MM.1S (cell line): ENCODE measurements around the gene ENOPH1.

Source experiments
- EZH2 ChIP-seq: fragments of 300-600 bp; sonication (generic); optimal IDR thresholded peaks from 2 replicates; pipeline ENCODE3; 2017; ENCODE audit warnings: low read depth, mild to moderate bottlenecking, antibody characterized with exemption, low read length, mixed read lengths
- EZH2phosphoT487 ChIP-seq: fragments of 300-600 bp; sonication (generic); IDR thresholded peaks from 2 replicates; pipeline ENCODE4 v1.6.1; 2018; ENCODE audit warnings: antibody characterized with exemption, low read length
- TF ChIP-seq, protein P1 (sequence below): fragments of 300-600 bp; sonication (generic); IDR thresholded peaks from 2 replicates; pipeline ENCODE4 v1.5.1; 2016; ENCODE audit warnings: antibody characterized with exemption, low read length, mixed read lengths

GRCh38 chr4:82436130-82436529, 5.7 kb downstream of the ENOPH1 start:
- TF ChIP-seq, protein P1, sequence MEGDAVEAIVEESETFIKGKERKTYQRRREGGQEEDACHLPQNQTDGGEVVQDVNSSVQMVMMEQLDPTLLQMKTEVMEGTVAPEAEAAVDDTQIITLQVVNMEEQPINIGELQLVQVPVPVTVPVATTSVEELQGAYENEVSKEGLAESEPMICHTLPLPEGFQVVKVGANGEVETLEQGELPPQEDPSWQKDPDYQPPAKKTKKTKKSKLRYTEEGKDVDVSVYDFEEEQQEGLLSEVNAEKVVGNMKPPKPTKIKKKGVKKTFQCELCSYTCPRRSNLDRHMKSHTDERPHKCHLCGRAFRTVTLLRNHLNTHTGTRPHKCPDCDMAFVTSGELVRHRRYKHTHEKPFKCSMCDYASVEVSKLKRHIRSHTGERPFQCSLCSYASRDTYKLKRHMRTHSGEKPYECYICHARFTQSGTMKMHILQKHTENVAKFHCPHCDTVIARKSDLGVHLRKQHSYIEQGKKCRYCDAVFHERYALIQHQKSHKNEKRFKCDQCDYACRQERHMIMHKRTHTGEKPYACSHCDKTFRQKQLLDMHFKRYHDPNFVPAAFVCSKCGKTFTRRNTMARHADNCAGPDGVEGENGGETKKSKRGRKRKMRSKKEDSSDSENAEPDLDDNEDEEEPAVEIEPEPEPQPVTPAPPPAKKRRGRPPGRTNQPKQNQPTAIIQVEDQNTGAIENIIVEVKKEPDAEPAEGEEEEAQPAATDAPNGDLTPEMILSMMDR = no peak
- TF ChIP-seq EZH2phosphoT487 (no peak), EZH2 (no peak)
